Astrocyte (in vitro differentiated cells and primary cell): ENCODE data around the gene RAB5IF.
"Not testable (repeated sequence)": the region's sequence is repeated elsewhere in the genome, so short reads cannot be mapped to it uniquely, and the experiment has no call there.

Source experiments
- EZH2 ChIP-seq: IDR thresholded peaks from 2 replicates; pipeline ENCODE4 v1.6.1; 2012; ENCODE audit warnings: mild to moderate bottlenecking, low read length, inconsistent platforms; ENCODE audit not compliant: insufficient read depth
- TF ChIP-seq, protein P1 (sequence below): IDR thresholded peaks from 2 replicates; pipeline ENCODE4 v1.5.1; 2011; ENCODE audit warnings: low read depth, mild to moderate bottlenecking, inconsistent platforms, low read length, moderate library complexity; ENCODE audit not compliant: insufficient read depth

DNA sequence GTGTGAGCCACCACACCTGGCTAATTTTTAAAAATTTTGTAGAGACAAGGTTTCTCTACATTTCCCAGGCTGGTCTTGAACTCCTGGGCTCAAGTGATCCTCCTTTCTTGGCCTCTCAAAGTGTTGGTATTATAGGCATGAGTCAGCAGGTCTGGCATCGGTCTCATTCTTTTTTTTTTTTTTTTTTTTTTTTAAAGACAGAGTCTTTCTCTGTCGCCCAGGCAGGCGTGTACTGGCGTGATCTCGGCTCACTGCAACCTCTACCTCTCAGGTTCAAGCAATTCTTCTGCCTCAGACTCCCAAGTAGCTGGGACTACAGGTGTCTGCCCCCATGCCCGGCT, 2.8 kb downstream of the RAB5IF start:
- TF ChIP-seq, protein P1, sequence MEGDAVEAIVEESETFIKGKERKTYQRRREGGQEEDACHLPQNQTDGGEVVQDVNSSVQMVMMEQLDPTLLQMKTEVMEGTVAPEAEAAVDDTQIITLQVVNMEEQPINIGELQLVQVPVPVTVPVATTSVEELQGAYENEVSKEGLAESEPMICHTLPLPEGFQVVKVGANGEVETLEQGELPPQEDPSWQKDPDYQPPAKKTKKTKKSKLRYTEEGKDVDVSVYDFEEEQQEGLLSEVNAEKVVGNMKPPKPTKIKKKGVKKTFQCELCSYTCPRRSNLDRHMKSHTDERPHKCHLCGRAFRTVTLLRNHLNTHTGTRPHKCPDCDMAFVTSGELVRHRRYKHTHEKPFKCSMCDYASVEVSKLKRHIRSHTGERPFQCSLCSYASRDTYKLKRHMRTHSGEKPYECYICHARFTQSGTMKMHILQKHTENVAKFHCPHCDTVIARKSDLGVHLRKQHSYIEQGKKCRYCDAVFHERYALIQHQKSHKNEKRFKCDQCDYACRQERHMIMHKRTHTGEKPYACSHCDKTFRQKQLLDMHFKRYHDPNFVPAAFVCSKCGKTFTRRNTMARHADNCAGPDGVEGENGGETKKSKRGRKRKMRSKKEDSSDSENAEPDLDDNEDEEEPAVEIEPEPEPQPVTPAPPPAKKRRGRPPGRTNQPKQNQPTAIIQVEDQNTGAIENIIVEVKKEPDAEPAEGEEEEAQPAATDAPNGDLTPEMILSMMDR: not testable (repeated sequence)
- TF ChIP-seq EZH2: not testable (repeated sequence)
